ENCODE measurements around the gene RBM19. TPM values are rescaled to one million over a fixed set of nuclear protein-coding genes. Genes with fewer than 3 reads are reported as not detected.

Gene RBM19
- total and polyA plus RNA-seq, 4 donors = 7.9 to 18.7 (median 9.0) TPM

GRCh38 chr12:113934060-113934814, 31.9 kb downstream of the RBM19 start:
- WGBS = 89% methylated on average over 14 of the region's 14 CpGs
- no peak for DNase-seq (ENCODE audit: low spot score)
- H3K4me1 ChIP-seq (ENCODE audit: control insufficient read depth in 4 of 4, insufficient read depth in 4 of 4, low read length in 3 of 4) = peaks cover 3 to 14% (median 11%) of the 10 kb centered on the region in 4 donors

GRCh38 chr12:113933201-113933786, 32.8 kb downstream of the RBM19 start:
- H3K9ac ChIP-seq (ENCODE audit: low read depth in 1 of 2, low read length in 2 of 2) = no peak overlapping the region
- H3K27me3 ChIP-seq (ENCODE audit: control insufficient read depth in 4 of 4, insufficient read depth in 4 of 4, low read length in 3 of 4) = no peaks in the 10 kb centered on the region
- TF ChIP-seq HNF4G (IDR thresholded peaks at IDR 0.05) = no peak
- no peak for TF ChIP-seq ZBTB33 (IDR thresholded peaks at IDR 0.05)
- TF ChIP-seq CTCF (IDR thresholded peaks at IDR 0.05; ENCODE audit: low read depth, low read length, missing input control) = no peak
- no peak for TF ChIP-seq JUND (IDR thresholded peaks at IDR 0.05)
- TF ChIP-seq YY1 (IDR thresholded peaks at IDR 0.05) = no peak
- no peak for TF ChIP-seq REST (IDR thresholded peaks at IDR 0.05)
- no peak for TF ChIP-seq NR2F2 (IDR thresholded peaks at IDR 0.05)
- no peak for TF ChIP-seq SP1 (IDR thresholded peaks at IDR 0.05)
- TF ChIP-seq EGR1 (IDR thresholded peaks at IDR 0.05; ENCODE audit: low read depth in 2 of 2) = no peak
- TF ChIP-seq GABPA (IDR thresholded peaks at IDR 0.05 in 1 of 2, conservative IDR thresholded peaks at IDR 0.05 in 1 of 2) = no peak
- no peak for TF ChIP-seq FOXA2 (IDR thresholded peaks at IDR 0.05)
- TF ChIP-seq TAF1 (conservative IDR thresholded peaks at IDR 0.05) = no peak
- no peak for TF ChIP-seq ATF3 (IDR thresholded peaks at IDR 0.05)
- no peak for TF ChIP-seq RXRA (IDR thresholded peaks at IDR 0.05)
- no peak for TF ChIP-seq MAX (IDR thresholded peaks at IDR 0.05)
- no peak for TF ChIP-seq RAD21 (IDR thresholded peaks at IDR 0.05)
- TF ChIP-seq FOXA1 (IDR thresholded peaks at IDR 0.05) = no peak
- no peak for TF ChIP-seq HNF4A (conservative IDR thresholded peaks at IDR 0.05)
- H3K36me3 ChIP-seq (ENCODE audit: control insufficient read depth in 4 of 4, insufficient read depth in 3 of 4, low read depth in 1 of 4, low read length in 3 of 4) = peaks cover 10 to 41% (median 14%) of the 10 kb centered on the region in 4 donors
- H3K4me3 ChIP-seq (ENCODE audit: low read depth in 1 of 3, low read length in 3 of 3) = no peak overlapping the region
- H3K9me3 ChIP-seq (ENCODE audit: control insufficient read depth in 4 of 4, low read length in 3 of 4) = no peaks in the 10 kb centered on the region
- peaks cover 3 to 14% (median 11%) of the 10 kb centered on the region in 4 donors for H3K4me1 ChIP-seq (ENCODE audit: control insufficient read depth in 4 of 4, insufficient read depth in 4 of 4, low read length in 3 of 4)
- DNase-seq (ENCODE audit: low spot score) = peak; percentile 39
- 89% methylated on average over 18 of the region's 18 CpGs for WGBS
- no peak overlapping the region for H3K27ac ChIP-seq (ENCODE audit: low read depth in 1 of 2, low read length in 2 of 2)

More at GRCh38 chr12:113934060-113934814, 31.9 kb downstream of the RBM19 start:
- Histone ChIP-seq H3K9ac (ENCODE audit: low read depth in 1 of 2, low read length in 2 of 2) (no peak overlapping the region), H3K9me3 (ENCODE audit: control insufficient read depth in 4 of 4, low read length in 3 of 4) (no peaks in the 10 kb centered on the region), H3K27ac (ENCODE audit: low read depth in 1 of 2, low read length in 2 of 2) (no peak overlapping the region), H3K4me3 (ENCODE audit: low read depth in 1 of 3, low read length in 3 of 3) (no peak overlapping the region), H3K27me3 (ENCODE audit: control insufficient read depth in 4 of 4, insufficient read depth in 4 of 4, low read length in 3 of 4) (no peaks in the 10 kb centered on the region), H3K36me3 (ENCODE audit: control insufficient read depth in 4 of 4, insufficient read depth in 3 of 4, low read depth in 1 of 4, low read length in 3 of 4) (peaks cover 10 to 42% (median 16%) of the 10 kb centered on the region in 4 donors)
- TF ChIP-seq FOXA1 (IDR thresholded peaks at IDR 0.05) (no peak), HNF4G (IDR thresholded peaks at IDR 0.05) (no peak), SP1 (IDR thresholded peaks at IDR 0.05) (no peak), YY1 (IDR thresholded peaks at IDR 0.05) (no peak)
